Parathyroid adenoma (tissue), 2 donors: ENCODE data around the gene ADAMTS3.
"Not testable (repeated sequence)": the region's sequence is repeated elsewhere in the genome, so short reads cannot be mapped to it uniquely, and the experiment has no call there.

Experiments used
- H2AFZ ChIP-seq: fragments of 300-600 bp; sonication (generic); one replicate; pipeline ENCODE4 v1.7.0; 2017; ENCODE audit warnings: antibody characterized with exemption, mild to moderate bottlenecking
- H3K27ac ChIP-seq: fragments of 300-600 bp; sonication (generic); one replicate; pipeline ENCODE4 v1.7.0; 2017
- H3K27me3 ChIP-seq: fragments of 300-600 bp; sonication (generic); one replicate; pipeline ENCODE4 v1.7.0; 2017; ENCODE audit warnings: low read length; ENCODE audit not compliant: control insufficient read depth, insufficient read depth
- H3K36me3 ChIP-seq: fragments of 300-600 bp; sonication (generic); one replicate; pipeline ENCODE4 v1.7.0; 2017; ENCODE audit warnings: low read length; ENCODE audit not compliant: control insufficient read depth, insufficient read depth
- H3K4me1 ChIP-seq: fragments of 300-600 bp; sonication (generic); one replicate; pipeline ENCODE4 v1.7.0; 2017; ENCODE audit warnings: control low read depth
- H3K4me2 ChIP-seq: fragments of 300-600 bp; sonication (generic); one replicate; pipeline ENCODE4 v1.7.0; 2017; ENCODE audit warnings: low read length
- H3K4me3 ChIP-seq: fragments of 300-600 bp; sonication (generic); one replicate; pipeline ENCODE4 v1.7.0; 2017; ENCODE audit warnings: low read depth, low read length
- H3K79me2 ChIP-seq: fragments of 300-600 bp; sonication (generic); one replicate; pipeline ENCODE4 v1.7.0; 2017; ENCODE audit warnings: control low read depth
- H3K9ac ChIP-seq: fragments of 300-600 bp; sonication (generic); one replicate; pipeline ENCODE4 v1.7.0; 2017; ENCODE audit warnings: mild to moderate bottlenecking
- H3K9me3 ChIP-seq: fragments of 300-600 bp; sonication (generic); one replicate; pipeline ENCODE4 v1.7.0; 2017; ENCODE audit warnings: low read length; ENCODE audit not compliant: control insufficient read depth
- TF ChIP-seq, protein P1 (sequence below): fragments of 300-600 bp; sonication (generic); IDR thresholded peaks from one replicate; pipeline ENCODE4 v1.7.0; 2017; ENCODE audit warnings: antibody characterized with exemption, mild to moderate bottlenecking
- donor health status: primary hyperparathyroidism.

Gene ADAMTS3

DNA sequence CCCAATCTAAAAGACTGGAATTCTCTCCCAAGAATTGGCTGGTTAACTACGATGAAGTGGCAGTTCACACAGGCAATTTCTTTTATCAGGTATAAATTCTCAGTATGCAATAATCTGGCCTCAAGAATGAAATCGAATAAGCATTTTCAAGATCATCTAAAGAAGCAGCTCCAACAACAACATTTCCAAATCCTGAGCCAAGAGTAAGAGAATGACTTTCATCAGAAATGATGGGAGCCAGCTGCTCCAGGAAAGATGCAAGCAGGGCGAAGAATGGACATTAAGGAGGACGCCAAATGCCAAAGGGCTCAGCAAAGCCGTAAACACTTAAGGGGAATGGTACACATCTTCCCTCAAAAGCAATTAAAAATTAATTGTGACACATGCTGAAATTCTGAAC is 12.0 kb downstream of the ADAMTS3 start:
- Histone ChIP-seq H3K4me2 (no peak overlapping the region), H3K36me3 (no peaks in the 10 kb centered on the region), H3K9me3 (no peaks in the 10 kb centered on the region), H3K4me3 (no peak overlapping the region), H3K9ac (no peak overlapping the region), H3K4me1 (no peaks in the 10 kb centered on the region), H2AFZ (no peak overlapping the region), H3K27ac (no peak overlapping the region), H3K79me2 (no peaks in the 10 kb centered on the region), H3K27me3 (no peaks in the 10 kb centered on the region)
- TF ChIP-seq, protein P1, sequence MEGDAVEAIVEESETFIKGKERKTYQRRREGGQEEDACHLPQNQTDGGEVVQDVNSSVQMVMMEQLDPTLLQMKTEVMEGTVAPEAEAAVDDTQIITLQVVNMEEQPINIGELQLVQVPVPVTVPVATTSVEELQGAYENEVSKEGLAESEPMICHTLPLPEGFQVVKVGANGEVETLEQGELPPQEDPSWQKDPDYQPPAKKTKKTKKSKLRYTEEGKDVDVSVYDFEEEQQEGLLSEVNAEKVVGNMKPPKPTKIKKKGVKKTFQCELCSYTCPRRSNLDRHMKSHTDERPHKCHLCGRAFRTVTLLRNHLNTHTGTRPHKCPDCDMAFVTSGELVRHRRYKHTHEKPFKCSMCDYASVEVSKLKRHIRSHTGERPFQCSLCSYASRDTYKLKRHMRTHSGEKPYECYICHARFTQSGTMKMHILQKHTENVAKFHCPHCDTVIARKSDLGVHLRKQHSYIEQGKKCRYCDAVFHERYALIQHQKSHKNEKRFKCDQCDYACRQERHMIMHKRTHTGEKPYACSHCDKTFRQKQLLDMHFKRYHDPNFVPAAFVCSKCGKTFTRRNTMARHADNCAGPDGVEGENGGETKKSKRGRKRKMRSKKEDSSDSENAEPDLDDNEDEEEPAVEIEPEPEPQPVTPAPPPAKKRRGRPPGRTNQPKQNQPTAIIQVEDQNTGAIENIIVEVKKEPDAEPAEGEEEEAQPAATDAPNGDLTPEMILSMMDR = no peak

DNA sequence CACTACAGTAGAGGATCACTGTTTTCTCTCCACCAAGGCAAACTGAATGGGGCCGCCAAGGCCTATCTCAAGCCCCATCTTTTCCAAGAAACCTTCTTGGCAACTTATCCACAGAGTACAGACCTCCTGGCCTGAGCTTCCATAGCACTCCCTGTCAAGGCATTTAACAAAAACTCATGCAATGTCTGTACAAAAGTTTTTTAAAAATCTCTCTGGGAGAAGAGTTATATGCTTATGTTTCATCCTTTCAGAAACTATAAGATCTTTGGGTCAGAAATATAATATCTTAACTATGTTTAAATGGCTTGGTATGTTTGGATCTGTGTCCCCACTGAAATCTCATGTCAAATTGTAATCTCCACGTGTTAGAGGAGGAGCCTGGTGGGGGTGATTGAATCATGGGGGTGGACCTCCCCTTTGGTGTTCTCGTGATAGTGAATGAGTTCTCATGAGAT is 13.6 kb downstream of the ADAMTS3 start:
- Histone ChIP-seq H3K4me2 (no peak overlapping the region), H3K9ac (no peak overlapping the region), H3K36me3 (no peaks in the 10 kb centered on the region), H3K27ac (no peak overlapping the region), H3K9me3 (no peaks in the 10 kb centered on the region), H3K79me2 (no peaks in the 10 kb centered on the region), H3K4me3 (no peak overlapping the region), H3K27me3 (no peaks in the 10 kb centered on the region), H2AFZ (no peak overlapping the region), H3K4me1 (no peaks in the 10 kb centered on the region)
- TF ChIP-seq, protein P1 = no peak

DNA sequence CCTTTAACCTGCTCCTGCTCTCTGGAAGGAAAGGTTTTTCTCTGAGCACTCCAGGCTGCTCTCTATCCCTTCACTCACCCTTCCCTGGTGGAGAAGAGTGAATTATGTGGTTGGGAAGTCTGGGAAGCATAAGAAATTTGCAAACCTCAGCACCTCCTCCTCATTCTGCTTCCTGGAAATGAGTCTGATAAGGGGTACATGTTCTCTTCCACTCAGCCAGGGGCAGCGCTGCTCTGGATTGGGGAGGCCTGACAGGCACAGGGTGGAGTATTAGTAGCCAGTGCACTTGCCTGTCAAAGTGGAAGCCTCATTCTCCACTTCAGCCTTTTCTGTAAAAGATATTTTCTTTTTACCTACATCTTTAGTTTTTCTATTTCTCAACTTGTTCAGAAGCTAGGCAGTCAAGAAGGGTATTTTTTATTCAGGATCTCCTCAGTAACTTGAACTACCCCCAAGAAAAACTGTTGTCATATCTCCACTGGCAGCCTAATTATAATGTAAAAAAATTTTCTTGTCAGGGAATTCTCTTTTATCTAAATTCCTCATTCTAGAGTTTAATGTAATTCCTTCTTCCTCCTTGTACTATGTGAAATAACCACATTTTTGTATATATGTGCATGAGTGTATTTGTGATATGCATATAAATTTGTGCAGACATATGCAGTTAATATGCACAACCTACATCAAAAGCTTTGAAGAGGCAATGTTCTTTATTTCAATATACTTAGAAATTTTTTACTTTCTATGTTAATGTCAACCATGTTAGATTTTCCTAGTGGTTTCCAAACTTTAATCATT is 15.3 kb downstream of the ADAMTS3 start:
- H3K4me1 ChIP-seq = no peaks in the 10 kb centered on the region
- H3K9me3 ChIP-seq = no peaks in the 10 kb centered on the region
- H3K27ac ChIP-seq = no peak overlapping the region
- H3K9ac ChIP-seq = no peak overlapping the region
- no peaks in the 10 kb centered on the region for H3K79me2 ChIP-seq
- no peak overlapping the region for H2AFZ ChIP-seq
- no peaks in the 10 kb centered on the region for H3K36me3 ChIP-seq
- TF ChIP-seq, protein P1 = no peak
- H3K4me2 ChIP-seq = no peak overlapping the region
- no peaks in the 10 kb centered on the region for H3K27me3 ChIP-seq
- no peak overlapping the region for H3K4me3 ChIP-seq

DNA sequence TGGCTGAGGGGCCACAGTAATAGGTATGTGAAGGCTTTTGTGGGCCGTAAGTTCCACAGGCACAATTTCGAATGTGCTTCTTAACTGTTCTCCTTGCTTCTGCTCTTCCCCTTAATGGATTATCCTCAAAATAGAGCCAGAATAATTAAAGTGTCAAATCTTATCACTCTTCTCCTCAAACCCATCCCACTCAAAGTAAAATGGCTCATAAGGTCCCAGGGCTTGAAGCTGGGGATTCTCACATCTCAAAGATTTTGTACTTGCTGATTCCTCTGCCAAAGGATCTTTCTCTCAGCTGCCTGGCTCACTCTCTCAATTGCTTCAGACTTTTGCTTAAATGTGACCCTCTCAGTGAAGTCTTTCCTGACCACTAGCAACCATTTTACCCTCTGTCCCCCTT is 16.6 kb downstream of the ADAMTS3 start:
- TF ChIP-seq, protein P1 = no peak
- Histone ChIP-seq H2AFZ (no peak overlapping the region), H3K36me3 (no peaks in the 10 kb centered on the region), H3K79me2 (no peaks in the 10 kb centered on the region), H3K9me3 (no peaks in the 10 kb centered on the region), H3K4me2 (no peak overlapping the region), H3K27ac (no peak overlapping the region), H3K4me3 (no peak overlapping the region), H3K9ac (no peak overlapping the region), H3K4me1 (no peaks in the 10 kb centered on the region), H3K27me3 (no peaks in the 10 kb centered on the region)

DNA sequence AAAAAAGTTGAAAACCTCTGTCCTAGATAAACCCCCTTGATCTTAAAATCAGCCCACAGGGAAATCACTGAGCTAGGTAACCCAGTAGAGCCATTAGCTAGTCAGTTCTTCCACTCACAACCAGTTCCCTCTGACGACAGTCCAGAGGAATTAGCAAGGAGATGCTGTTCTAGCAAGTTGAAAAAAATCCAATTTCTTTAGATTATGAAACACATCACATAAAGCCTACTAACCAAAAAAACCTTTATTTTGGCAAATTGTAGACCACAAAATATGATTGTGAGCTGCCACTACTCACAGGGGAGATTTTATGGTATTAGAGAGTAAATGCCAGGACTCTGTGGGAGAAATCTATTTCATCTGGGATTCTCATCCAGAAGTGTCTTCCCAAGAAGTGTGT is 22.6 kb downstream of the ADAMTS3 start:
- no peaks in the 10 kb centered on the region for H3K4me1 ChIP-seq
- TF ChIP-seq, protein P1 = no peak
- no peak overlapping the region for H2AFZ ChIP-seq
- no peaks in the 10 kb centered on the region for H3K79me2 ChIP-seq
- H3K27ac ChIP-seq = no peak overlapping the region
- no peaks in the 10 kb centered on the region for H3K9me3 ChIP-seq
- H3K4me2 ChIP-seq = no peak overlapping the region
- H3K27me3 ChIP-seq = no peaks in the 10 kb centered on the region
- no peak overlapping the region for H3K9ac ChIP-seq
- H3K4me3 ChIP-seq = no peak overlapping the region
- no peaks in the 10 kb centered on the region for H3K36me3 ChIP-seq

DNA sequence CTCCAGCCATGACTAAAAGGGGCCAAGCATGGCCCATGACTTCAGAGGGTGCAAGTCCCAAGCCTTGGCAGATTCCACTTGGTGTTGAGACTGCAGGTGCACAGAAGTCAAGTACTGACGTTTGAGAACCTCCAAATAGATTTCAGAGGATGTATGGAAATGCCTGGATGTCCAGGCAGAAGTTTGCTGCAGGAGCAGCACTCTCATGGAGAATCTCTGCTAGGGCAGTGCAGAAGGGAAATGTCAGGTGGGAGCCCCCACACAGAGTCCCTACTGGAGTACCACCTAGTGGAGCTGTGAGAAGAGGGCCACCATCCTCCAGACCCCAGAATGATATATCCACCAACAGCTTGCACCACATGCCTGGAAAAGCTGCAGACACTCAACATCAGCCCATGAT is 28.3 kb downstream of the ADAMTS3 start:
- H3K9me3 ChIP-seq, H2AFZ ChIP-seq, H3K27me3 ChIP-seq, H3K9ac ChIP-seq, H3K4me1 ChIP-seq, H3K4me3 ChIP-seq, H3K4me2 ChIP-seq, H3K79me2 ChIP-seq, H3K36me3 ChIP-seq, H3K27ac ChIP-seq: not testable (repeated sequence)
